Natural killer cell (primary cell): ENCODE data around the gene AGXT. TPM values are rescaled to one million over a fixed set of nuclear protein-coding genes. Genes with fewer than 3 reads are reported as not detected.

Source experiments
- ATAC-seq, 3 donors: fragments of 150-1000 bp in 2 of 3; fragments of 200-7000 bp in 1 of 3; cut with Tn5 transposase; 1 replicate in 1 of 3; 2 replicates in 2 of 3; pipeline ENCODE4 v1.10.0; 2021; ENCODE audit warnings: mild to moderate bottlenecking in 2 of 3, moderate library complexity in 2 of 3
- DNase-seq, 2 donors: peaks; one replicate each; pipeline versions ENCODE4 v3.0.0 to v3.0.0-alpha.2; 2013 to 2021; ENCODE audit warnings: mixed read lengths in 1 of 2
- H3K27ac ChIP-seq: one replicate; pipeline ENCODE4 v1.5.1; 2013; ENCODE audit warnings: mild to moderate bottlenecking, low read length
- H3K27me3 ChIP-seq: one replicate; pipeline ENCODE4 v1.6.1; 2013; ENCODE audit warnings: low read length; ENCODE audit not compliant: control insufficient read depth, insufficient read depth
- H3K36me3 ChIP-seq: one replicate; pipeline ENCODE4 v1.6.1; 2013; ENCODE audit warnings: low read length; ENCODE audit not compliant: control insufficient read depth, insufficient read depth
- H3K4me1 ChIP-seq: one replicate; pipeline ENCODE4 v1.6.1; 2013; ENCODE audit warnings: low read length; ENCODE audit not compliant: control insufficient read depth, insufficient read depth
- H3K4me3 ChIP-seq: one replicate; pipeline ENCODE4 v1.5.1; 2013; ENCODE audit warnings: low read length
- H3K9me3 ChIP-seq: one replicate; pipeline ENCODE4 v1.6.1; 2013; ENCODE audit warnings: low read length; ENCODE audit not compliant: control insufficient read depth, insufficient read depth
- H3K27ac Mint-ChIP-seq, 2 donors: one replicate each; pipeline ENCODE4 v1.8.0; 2022; ENCODE audit warnings: mild to moderate bottlenecking in 2 of 2, mixed read lengths in 2 of 2, moderate library complexity in 1 of 2
- H3K27me3 Mint-ChIP-seq, 2 donors: one replicate each; pipeline ENCODE4 v1.8.0; 2022; ENCODE audit warnings: low read depth in 2 of 2, mixed read lengths in 2 of 2
- H3K36me3 Mint-ChIP-seq: one replicate; pipeline ENCODE4 v1.8.0; 2022; ENCODE audit warnings: mixed read lengths
- H3K4me1 Mint-ChIP-seq, 2 donors: one replicate each; pipeline ENCODE4 v1.8.0; 2022; ENCODE audit warnings: mixed read lengths in 2 of 2
- H3K4me3 Mint-ChIP-seq: one replicate; pipeline ENCODE4 v1.8.0; 2022; ENCODE audit warnings: mild to moderate bottlenecking, moderate library complexity, mixed read lengths
- H3K9me3 Mint-ChIP-seq, 2 donors: one replicate each; pipeline ENCODE4 v1.8.0; 2022; ENCODE audit warnings: mixed read lengths in 2 of 2
- WGBS: methylation state at CpG from one replicate; pipeline ENCODE4 v1.1.7; 2013; ENCODE audit warnings: missing lambda C conversion rate; ENCODE audit not compliant: insufficient coverage; 5-methylcytosine and 5-hydroxymethylcytosine counted together
- intact Hi-C: fragments of 100-400 bp; cut with micrococcal nuclease; formaldehyde crosslinking; loops from one replicate; pipeline ENCODE4 v1.14.2; 2022
- total RNA-seq, 4 donors: library from RNA; stranded (reverse); fragments of 120-200 nt in 1 of 4; gene quantifications; one replicate each; pipeline versions ENCODE4 v1.2.3 to v1.2.4, GENCODE V29; 2013 to 2022
- TF ChIP-seq, protein P1 (sequence below): fragments of 200-600 bp; IDR thresholded peaks from one replicate; pipeline ENCODE4 v1.8.0; 2022; ENCODE audit warnings: antibody characterized with exemption

The AGXT gene
- total RNA-seq, 3 donors from 2014 or later (not counting 1 experiment from before 2014, with no cell fraction given): not detected

DNA sequence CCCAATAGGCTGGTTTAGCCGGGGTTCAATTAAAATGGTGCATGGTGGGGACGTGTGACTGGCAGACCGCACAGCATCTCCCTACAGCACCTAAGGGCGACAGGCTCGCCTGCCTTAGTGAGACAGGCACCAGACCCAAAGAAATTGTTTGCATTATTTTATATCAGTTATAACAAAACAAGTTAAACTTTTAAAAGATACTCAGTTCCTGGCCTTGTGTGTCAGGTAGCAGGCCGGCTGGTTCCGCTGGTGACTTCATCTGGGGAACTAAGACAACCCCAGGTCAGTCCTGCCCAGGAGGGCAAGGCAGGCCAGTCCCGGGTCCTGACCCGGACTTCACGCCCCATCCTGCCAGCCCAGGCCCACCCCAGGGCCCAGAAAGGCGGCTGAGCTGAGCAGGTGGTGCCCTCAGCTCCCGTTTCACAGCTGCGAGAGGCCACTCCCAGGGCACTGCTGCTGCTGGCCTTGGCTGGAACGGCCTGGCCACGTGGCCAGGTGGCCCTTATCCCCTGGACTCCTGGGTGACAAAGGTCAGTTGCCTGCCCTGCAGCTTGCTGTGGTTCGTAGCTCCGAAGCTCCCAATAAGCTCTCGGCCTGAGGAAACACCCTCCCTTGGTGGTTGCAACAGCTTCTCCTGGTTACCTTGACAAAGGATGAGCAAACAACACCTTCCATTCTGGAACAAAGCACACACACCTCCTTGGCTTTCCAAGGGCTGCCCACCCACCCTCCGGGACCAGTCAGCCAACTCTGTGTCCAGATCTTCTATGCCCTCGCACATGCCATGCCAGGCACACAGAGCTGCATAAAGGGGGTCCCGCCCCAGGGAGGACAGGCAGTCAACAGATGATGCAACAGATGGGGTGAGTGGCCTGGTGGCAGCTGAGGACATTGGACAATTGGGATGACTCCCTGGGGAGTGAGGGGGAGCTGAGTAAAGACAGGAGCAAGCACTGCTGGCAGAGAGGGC, 11.3 kb upstream of the AGXT start:
- H3K27ac Mint-ChIP-seq: no peak overlapping the region
- no peaks in the 10 kb centered on the region for H3K4me1 Mint-ChIP-seq
- WGBS: 90% methylated on average over 21 of the region's 21 CpGs
- peaks cover 7% of the 10 kb centered on the region for H3K36me3 Mint-ChIP-seq
- intact Hi-C loops: no loop called here
- no peak overlapping the region for H3K4me3 Mint-ChIP-seq
- Histone ChIP-seq H3K4me1 (no peaks in the 10 kb centered on the region), H3K36me3 (no peaks in the 10 kb centered on the region), H3K4me3 (no peak overlapping the region), H3K9me3 (peaks cover 8% of the 10 kb centered on the region), H3K27me3 (no peaks in the 10 kb centered on the region), H3K27ac (no peak overlapping the region)
- ATAC-seq (no peak), DNase-seq (no peak)
- TF ChIP-seq, protein P1, sequence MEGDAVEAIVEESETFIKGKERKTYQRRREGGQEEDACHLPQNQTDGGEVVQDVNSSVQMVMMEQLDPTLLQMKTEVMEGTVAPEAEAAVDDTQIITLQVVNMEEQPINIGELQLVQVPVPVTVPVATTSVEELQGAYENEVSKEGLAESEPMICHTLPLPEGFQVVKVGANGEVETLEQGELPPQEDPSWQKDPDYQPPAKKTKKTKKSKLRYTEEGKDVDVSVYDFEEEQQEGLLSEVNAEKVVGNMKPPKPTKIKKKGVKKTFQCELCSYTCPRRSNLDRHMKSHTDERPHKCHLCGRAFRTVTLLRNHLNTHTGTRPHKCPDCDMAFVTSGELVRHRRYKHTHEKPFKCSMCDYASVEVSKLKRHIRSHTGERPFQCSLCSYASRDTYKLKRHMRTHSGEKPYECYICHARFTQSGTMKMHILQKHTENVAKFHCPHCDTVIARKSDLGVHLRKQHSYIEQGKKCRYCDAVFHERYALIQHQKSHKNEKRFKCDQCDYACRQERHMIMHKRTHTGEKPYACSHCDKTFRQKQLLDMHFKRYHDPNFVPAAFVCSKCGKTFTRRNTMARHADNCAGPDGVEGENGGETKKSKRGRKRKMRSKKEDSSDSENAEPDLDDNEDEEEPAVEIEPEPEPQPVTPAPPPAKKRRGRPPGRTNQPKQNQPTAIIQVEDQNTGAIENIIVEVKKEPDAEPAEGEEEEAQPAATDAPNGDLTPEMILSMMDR: no peak
- peaks cover 2 to 4% of the 10 kb centered on the region in 2 donors for H3K9me3 Mint-ChIP-seq
- H3K27me3 Mint-ChIP-seq: peaks cover 0 to 5% of the 10 kb centered on the region in 2 donors

DNA sequence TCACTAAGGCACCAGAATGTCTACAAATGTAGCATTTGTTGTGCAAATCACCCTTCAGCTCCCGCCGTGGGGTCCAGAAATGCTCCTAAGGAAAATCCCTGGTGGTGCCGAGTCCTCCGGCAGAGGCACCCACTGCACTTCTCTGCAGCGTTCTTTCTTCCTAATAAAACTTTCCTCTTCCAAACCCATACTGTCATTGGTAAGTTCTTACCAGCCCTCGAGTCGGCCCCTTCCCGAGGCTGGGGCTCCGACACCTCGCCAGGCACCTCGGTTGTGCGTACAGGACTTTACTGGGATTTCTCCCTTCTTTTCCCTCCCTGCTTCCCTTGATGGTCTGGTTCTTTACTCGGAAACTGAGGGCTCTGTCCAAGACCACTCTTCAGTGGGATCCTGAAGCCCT, 10.3 kb upstream of the AGXT start:
- peaks cover 8% of the 10 kb centered on the region for H3K9me3 ChIP-seq
- WGBS: 91% methylated on average over 13 of the region's 13 CpGs
- no peak overlapping the region for H3K4me3 Mint-ChIP-seq
- H3K4me1 Mint-ChIP-seq: no peaks in the 10 kb centered on the region
- TF ChIP-seq, protein P1: no peak
- no peak overlapping the region for H3K4me3 ChIP-seq
- no peaks in the 10 kb centered on the region for H3K4me1 ChIP-seq
- no peak overlapping the region for H3K27ac Mint-ChIP-seq
- ATAC-seq (no peak), DNase-seq (no peak)
- H3K36me3 Mint-ChIP-seq: peaks cover 7% of the 10 kb centered on the region
- no peaks in the 10 kb centered on the region for H3K27me3 ChIP-seq
- peaks cover 2 to 4% of the 10 kb centered on the region in 2 donors for H3K9me3 Mint-ChIP-seq
- H3K36me3 ChIP-seq: no peaks in the 10 kb centered on the region
- peaks cover 0 to 3% of the 10 kb centered on the region in 2 donors for H3K27me3 Mint-ChIP-seq
- intact Hi-C loops: no loop called here
- H3K27ac ChIP-seq: no peak overlapping the region

DNA sequence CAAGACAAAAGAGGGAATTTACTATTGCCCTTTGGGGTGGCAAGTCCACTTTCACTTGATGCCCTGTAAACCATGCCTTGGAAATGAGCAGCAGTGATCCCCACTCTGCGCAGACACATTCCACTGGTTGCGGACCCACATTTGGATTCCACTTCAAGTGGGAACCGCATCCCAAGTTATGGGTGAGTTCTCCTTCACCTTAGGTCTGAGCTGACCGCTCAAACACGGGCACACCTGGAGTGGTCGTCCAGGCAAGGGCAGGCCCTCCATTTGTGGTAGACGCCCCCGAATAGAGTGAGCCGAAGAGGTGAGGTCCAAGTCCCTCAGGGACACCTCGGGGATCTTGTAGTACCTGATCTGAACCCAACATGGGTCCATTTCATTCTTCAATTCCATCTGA, 9.8 kb upstream of the AGXT start:
- DNase-seq (no peak), ATAC-seq (no peak)
- H3K27ac ChIP-seq: no peak overlapping the region
- WGBS: 92% methylated on average over 10 of the region's 10 CpGs
- H3K9me3 Mint-ChIP-seq: peaks cover 2 to 4% of the 10 kb centered on the region in 2 donors
- no peak overlapping the region for H3K4me3 ChIP-seq
- H3K4me1 ChIP-seq: no peaks in the 10 kb centered on the region
- H3K9me3 ChIP-seq: peaks cover 8% of the 10 kb centered on the region
- no peak overlapping the region for H3K4me3 Mint-ChIP-seq
- TF ChIP-seq, protein P1: no peak
- H3K27me3 Mint-ChIP-seq: peaks cover 0 to 3% of the 10 kb centered on the region in 2 donors
- no peaks in the 10 kb centered on the region for H3K4me1 Mint-ChIP-seq
- H3K27me3 ChIP-seq: no peaks in the 10 kb centered on the region
- no peaks in the 10 kb centered on the region for H3K36me3 ChIP-seq
- no peak overlapping the region for H3K27ac Mint-ChIP-seq
- intact Hi-C loops: no loop called here
- peaks cover 6% of the 10 kb centered on the region for H3K36me3 Mint-ChIP-seq
